Lower leg skin (tissue), 4 donors: ENCODE data around the gene BICC1. TPM values are rescaled to one million over a fixed set of nuclear protein-coding genes. Genes with fewer than 3 reads are reported as not detected.

ENCODE experiments used
- DNase-seq, 2 donors: peaks; one replicate each; pipeline ENCODE4 v3.0.0-alpha.2; 2019; ENCODE audit warnings: low spot score in 2 of 2
- H3K4me3 ChIP-seq: fragments of 200-600 bp; sonication (generic); 2 replicates; pipeline ENCODE4 v1.5.1; 2017; ENCODE audit warnings: mild to moderate bottlenecking, low read depth; ENCODE audit not compliant: poor library complexity, severe bottlenecking
- CTCF ChIP-seq, 3 donors: fragments of 450-650 bp; IDR thresholded peaks; one replicate each; pipeline ENCODE4 v1.5.1; 2016; ENCODE audit warnings: antibody characterized with exemption in 3 of 3, mild to moderate bottlenecking in 3 of 3, moderate library complexity in 2 of 3
- POLR2A ChIP-seq, 2 donors: fragments of 450-650 bp; IDR thresholded peaks; one replicate each; pipeline ENCODE4 v1.6.1; 2016 to 2017; ENCODE audit warnings: antibody characterized with exemption in 2 of 2, mild to moderate bottlenecking in 1 of 2, moderate library complexity in 1 of 2
- WGBS, 2 donors: methylation state at CpG; one replicate each; pipeline ENCODE4 v1.1.5; 2018; 5-methylcytosine and 5-hydroxymethylcytosine counted together
- intact Hi-C: fragments of 100-400 bp; cut with DNase I; formaldehyde crosslinking; loops from one replicate; pipeline ENCODE4 v1.15.0; 2023; ENCODE audit warnings: low total_unique reads
- total RNA-seq, 4 donors: library from RNA; depleted of rRNA; stranded (reverse); fragments of >200 nt; gene quantifications; one replicate each; pipeline ENCODE4 v1.1.0, GENCODE V29; 2016

BICC1 gene
- total RNA-seq, 4 donors from 2014 or later: 5.0 to 11.5 (median 7.1) TPM

GRCh38 chr10:58867683-58868082 is 355.0 kb downstream of the BICC1 start:
- no peak for DNase-seq
- no peak for TF ChIP-seq POLR2A (IDR thresholded peaks at IDR 0.05)
- no peak for TF ChIP-seq CTCF (IDR thresholded peaks at IDR 0.05)
- intact Hi-C loops: no loop called here
- no peak overlapping the region for H3K4me3 ChIP-seq

DNA sequence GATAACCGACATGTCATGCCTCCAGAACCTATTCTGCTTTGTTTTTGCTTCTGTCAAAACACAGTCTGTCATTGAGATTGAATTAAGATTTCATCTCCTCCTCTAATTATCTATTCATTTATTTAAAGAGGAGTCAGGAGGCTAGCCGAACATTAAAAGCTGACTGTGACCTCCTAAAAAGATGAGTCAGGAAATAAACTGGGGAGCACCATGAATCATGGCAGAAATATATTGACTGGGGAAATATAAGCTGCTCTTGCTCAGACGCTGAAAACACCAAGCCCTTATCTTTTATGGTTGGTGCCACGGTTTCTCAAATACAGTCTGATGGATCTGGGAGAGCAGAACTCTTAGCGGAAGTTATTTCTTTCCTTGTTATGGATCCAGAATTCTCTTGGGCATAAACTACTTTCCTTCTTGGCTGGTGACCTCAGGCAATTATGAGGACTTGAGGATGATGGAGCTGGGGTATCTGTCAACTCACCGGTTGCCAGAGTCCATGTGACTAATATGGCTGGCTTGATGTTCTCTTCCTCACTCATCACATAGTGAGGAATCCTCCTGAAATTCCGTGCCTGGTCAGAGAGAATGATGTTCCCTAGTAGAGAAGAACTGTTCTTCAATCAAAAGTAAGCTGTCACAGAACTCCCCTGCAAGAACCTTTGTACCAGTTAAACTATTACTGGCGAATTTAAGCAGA is 356.2 kb downstream of the BICC1 start:
- 79 to 81% methylated on average over 8 of the region's 8 CpGs for WGBS, 2 donors
- intact Hi-C loops: no loop called here
- no peak for DNase-seq
- no peak overlapping the region for H3K4me3 ChIP-seq
- no peak for TF ChIP-seq CTCF (IDR thresholded peaks at IDR 0.05)
- TF ChIP-seq POLR2A (IDR thresholded peaks at IDR 0.05): no peak

DNA sequence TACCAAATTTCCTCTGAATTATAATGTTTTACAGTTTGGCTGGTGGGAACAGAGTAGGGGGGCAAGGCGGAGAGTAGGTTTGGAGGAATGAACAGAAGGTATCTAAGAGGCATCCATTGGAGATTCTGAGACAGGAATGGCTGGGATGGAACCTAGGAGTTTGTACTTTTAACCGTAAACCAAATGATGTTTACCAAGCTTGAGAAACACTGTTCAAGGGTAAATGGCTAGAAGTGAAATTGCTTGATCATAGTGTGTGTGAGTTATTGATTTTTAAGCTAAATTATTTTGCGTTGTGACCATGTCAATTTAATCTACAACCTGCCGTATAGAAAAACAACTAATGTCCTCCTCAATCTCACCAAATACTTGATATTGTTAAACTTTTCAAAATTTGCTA is 357.4 kb downstream of the BICC1 start:
- TF ChIP-seq POLR2A (IDR thresholded peaks at IDR 0.05): no peak
- no peak for TF ChIP-seq CTCF (IDR thresholded peaks at IDR 0.05)
- no peak for DNase-seq
- WGBS, 2 donors: 97 to 98% methylated on average over 4 of the region's 4 CpGs
- H3K4me3 ChIP-seq: no peak overlapping the region
- intact Hi-C loops: no loop called here

- intact Hi-C loops: no loop called here
- WGBS, 2 donors: 51 to 78% methylated on average over 2 of the region's 2 CpGs
- no peak overlapping the region for H3K4me3 ChIP-seq
- no peak for TF ChIP-seq CTCF (IDR thresholded peaks at IDR 0.05)
- TF ChIP-seq POLR2A (IDR thresholded peaks at IDR 0.05): no peak
- no peak for DNase-seq
Observed at GRCh38 chr10:58873161-58873560, 360.5 kb downstream of the BICC1 start.

Other genes with a start within 250 kb of the BICC1 start
- 10 to 100 TPM in 2 of 4 donors, 1 to 10 TPM in 2; 8.8 to 13.4 (median 11.0) TPM for gene IPMK, start 245.0 kb upstream of the BICC1 start, total RNA-seq
- gene CISD1, start 243.7 kb upstream of the BICC1 start, total RNA-seq: 10 to 100 TPM; 10.5 to 42.1 (median 13.1) TPM
- 1 to 10 TPM; 4.7 to 7.7 (median 6.3) TPM for gene UBE2D1, start 177.9 kb upstream of the BICC1 start, total RNA-seq
- gene TFAM, start 127.5 kb upstream of the BICC1 start, total RNA-seq: 10 to 100 TPM; 13.5 to 25.3 (median 14.7) TPM